Fibroblast of pulmonary artery (primary cell): Measurements from ENCODE around the gene PRSS21.

Experiments
- DNase-seq: peaks from one replicate; pipeline ENCODE4 v3.0.0-alpha.2; 2010; ENCODE audit warnings: low read depth
- H3K4me3 ChIP-seq: replicated peaks from 2 replicates; pipeline ENCODE4 v1.5.1; 2011; ENCODE audit warnings: low read depth, mild to moderate bottlenecking, control low read depth, low read length, moderate library complexity
- CTCF ChIP-seq: IDR thresholded peaks from 2 replicates; pipeline ENCODE4 v1.5.1; 2011; ENCODE audit warnings: mild to moderate bottlenecking, control low read depth, low read length, inconsistent platforms; ENCODE audit errors: missing control alignments

Gene PRSS21

GRCh38 chr16:2843526-2843925 is 26.5 kb downstream of the PRSS21 start:
- DNase-seq: no peak
- TF ChIP-seq CTCF: no peak
- no peak overlapping the region for H3K4me3 ChIP-seq

DNA sequence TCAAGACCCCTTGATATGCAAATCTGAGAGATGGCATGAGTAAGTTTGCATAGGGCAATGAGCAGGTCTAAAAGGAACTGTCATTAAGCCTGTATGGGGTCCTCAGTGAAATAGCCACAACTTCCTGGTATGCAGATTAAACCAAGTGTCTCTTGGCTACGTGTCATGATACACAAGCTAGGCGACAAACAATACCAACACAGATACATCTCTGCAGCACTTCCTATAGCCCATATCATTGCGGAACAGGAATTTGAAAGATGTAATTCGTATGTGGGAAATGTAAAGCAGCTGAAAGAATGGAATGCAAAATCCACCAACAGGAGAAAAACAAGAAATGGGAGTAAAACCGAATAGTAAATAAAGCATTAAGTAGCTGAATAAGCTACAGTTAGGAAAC is 28.1 kb downstream of the PRSS21 start:
- H3K4me3 ChIP-seq: no peak overlapping the region
- TF ChIP-seq CTCF: no peak
- no peak for DNase-seq

GRCh38 chr16:2846511-2847310 is 29.7 kb downstream of the PRSS21 start:
- TF ChIP-seq CTCF: no peak
- DNase-seq: peak; percentile 51
- H3K4me3 ChIP-seq: no peak overlapping the region

GRCh38 chr16:2848933-2849725 is 32.1 kb downstream of the PRSS21 start:
- no peak for DNase-seq
- TF ChIP-seq CTCF: no peak
- H3K4me3 ChIP-seq: no peak overlapping the region

- no peak overlapping the region for H3K4me3 ChIP-seq
- DNase-seq: no peak
- no peak for TF ChIP-seq CTCF
These were observed 35.1 kb downstream of the PRSS21 start for GRCh38 chr16:2852003-2852730.

DNA sequence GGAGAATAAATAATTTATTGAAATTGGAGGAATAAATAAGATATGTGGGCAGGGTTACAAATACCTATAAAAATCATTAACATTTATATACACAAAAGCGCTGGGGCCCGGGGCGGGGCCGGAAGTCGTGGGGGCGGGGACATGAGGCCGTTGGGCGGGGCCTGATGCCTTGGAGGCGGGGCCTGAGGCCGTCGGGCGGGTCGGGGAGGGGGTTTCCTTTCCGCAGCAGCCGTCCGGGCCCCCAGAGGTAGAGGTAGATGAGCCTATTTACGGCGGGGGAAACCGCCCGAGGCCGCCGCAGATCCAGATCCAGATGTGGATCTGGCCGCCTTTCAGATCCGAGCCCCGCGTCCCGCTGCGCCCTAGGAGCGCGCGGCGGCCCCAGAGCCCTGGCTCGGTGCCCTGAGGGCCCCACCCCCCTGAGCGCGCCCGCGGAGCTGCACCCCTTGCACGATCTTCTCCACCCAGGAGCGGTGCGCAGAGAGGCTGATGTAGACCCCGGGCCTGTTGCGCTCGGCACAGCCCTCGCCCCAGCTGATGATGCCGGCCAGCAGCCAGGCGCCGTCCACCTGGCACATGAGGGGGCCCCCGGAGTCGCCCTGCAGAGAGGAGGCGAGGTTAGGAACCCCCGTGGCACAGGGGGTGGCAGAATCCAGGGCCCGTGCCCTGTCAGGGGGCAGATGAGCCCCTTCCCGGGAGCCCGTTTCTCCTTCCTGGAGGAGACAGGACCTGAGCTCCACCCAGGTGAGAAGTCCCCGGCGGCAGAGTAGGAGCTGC is 35.9 kb downstream of the PRSS21 start:
- H3K4me3 ChIP-seq: no peak overlapping the region
- no peak for TF ChIP-seq CTCF
- no peak for DNase-seq
